Esophagus squamous epithelium (tissue), 5 donors: ENCODE measurements around the gene DNAJB1. TPM values are rescaled to one million over a fixed set of nuclear protein-coding genes. Genes with fewer than 3 reads are reported as not detected.
A peak's percentile ranks its signal among the peaks of the same experiment; 100 is the strongest.

ENCODE experiments used
- DNase-seq: peaks from one replicate; lab custom pipeline; 2025; lab: John Stamatoyannopoulos, UW
- H3K27ac ChIP-seq, 4 donors: fragments of 200-600 bp; sonication (generic); one replicate each; pipeline ENCODE4 v1.5.1; 2016 to 2019; ENCODE audit warnings: mild to moderate bottlenecking in 1 of 4
- H3K27me3 ChIP-seq, 4 donors: fragments of 200-600 bp; sonication (generic); 1 replicate in 3 of 4; 2 replicates in 1 of 4; pipeline versions ENCODE4 v1.5.1 to v1.6.0; 2017 to 2021; ENCODE audit warnings: antibody characterized with exemption in 1 of 4
- H3K36me3 ChIP-seq, 3 donors: fragments of 200-600 bp; sonication (generic); one replicate each; pipeline ENCODE4 v1.5.1; 2016 to 2019
- H3K4me1 ChIP-seq, 3 donors: fragments of 200-600 bp; sonication (generic); one replicate each; pipeline ENCODE4 v1.5.1; 2017 to 2019
- H3K4me3 ChIP-seq, 4 donors: fragments of 200-600 bp; sonication (generic); 1 replicate in 3 of 4; 2 replicates in 1 of 4; pipeline ENCODE4 v1.5.1; 2016 to 2019; ENCODE audit warnings: mild to moderate bottlenecking in 2 of 4, moderate library complexity in 1 of 4
- H3K9me3 ChIP-seq, 3 donors: fragments of 200-600 bp; sonication (generic); one replicate each; pipeline ENCODE4 v1.5.1; 2016 to 2019
- POLR2A ChIP-seq, 4 donors: fragments of 450-650 bp; IDR thresholded peaks; one replicate each; pipeline ENCODE4 v1.6.1; 2017; ENCODE audit warnings: antibody characterized with exemption in 4 of 4, mild to moderate bottlenecking in 4 of 4, moderate library complexity in 3 of 4
- WGBS, 2 donors: methylation state at CpG; one replicate each; pipeline ENCODE4 v1.1.5; 2018; 5-methylcytosine and 5-hydroxymethylcytosine counted together
- intact Hi-C: fragments of 100-400 bp; cut with DNase I; formaldehyde crosslinking; loops from one replicate; pipeline ENCODE4 v1.15.0; 2022
- total RNA-seq, 4 donors: library from RNA; depleted of rRNA; stranded (reverse); fragments of >200 nt; gene quantifications; one replicate each; pipeline ENCODE4 v1.1.0, GENCODE V29; 2016
- TF ChIP-seq, protein P1 (sequence below), 6 experiments: fragments of 450-650 bp in 4 of 6; fragments of 200-600 bp in 2 of 6; sonication (generic) in 2 of 6; IDR thresholded peaks; one replicate each; pipeline ENCODE4 v1.5.1; 2016 to 2019; ENCODE audit warnings: antibody characterized with exemption in 6 of 6, mild to moderate bottlenecking in 4 of 6, moderate library complexity in 4 of 6
- donor health status: DM: yes; HTN: yes; CAD: no.

Gene DNAJB1
- total RNA-seq, 4 donors from 2014 or later: 182 to 294 (median 224) TPM

DNA sequence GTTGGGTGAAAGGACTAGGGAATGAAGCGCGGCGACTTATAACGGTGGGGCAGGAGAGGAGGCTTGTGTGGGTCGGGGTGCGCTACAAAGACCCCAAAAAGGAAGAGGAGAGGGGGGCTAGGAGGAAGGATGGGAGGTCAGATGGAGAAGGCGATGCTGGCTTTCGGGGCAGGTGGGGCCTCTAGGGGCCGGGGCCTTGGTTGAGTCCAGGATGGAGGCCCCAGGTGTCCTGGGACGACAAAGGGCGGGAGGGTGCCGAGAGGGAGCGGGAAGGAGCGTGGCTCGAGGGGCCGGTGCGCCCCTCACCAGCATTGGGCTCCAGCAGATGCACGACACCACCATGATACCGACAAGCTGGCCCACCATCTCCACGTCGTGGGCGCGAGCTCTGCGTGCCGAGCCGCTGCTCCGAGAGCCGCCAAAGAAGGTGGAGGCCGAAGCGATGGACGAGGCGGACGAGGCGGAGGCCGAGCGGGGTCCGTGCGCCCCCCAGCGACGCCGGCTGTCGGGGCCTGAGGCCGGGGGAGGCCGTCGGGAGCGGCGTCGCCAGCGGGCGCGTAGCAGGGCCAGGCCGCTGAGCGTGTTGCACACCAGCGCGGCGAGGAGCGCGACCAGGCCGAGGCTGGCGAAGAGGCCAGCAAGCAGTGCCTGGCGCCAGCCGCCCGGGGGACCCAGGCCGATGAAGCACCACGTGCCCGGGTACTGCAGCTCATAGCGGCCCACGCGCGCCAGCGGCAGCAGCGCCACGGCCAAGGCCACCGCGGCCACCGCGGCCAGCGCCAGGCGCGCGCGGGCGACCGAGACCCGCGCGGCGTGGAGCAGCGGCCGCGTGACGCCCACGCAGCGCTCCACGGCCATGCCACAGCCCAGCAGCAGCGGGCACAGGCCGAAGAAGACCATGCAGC is 44.9 kb downstream of the DNAJB1 start:
- DNase-seq: no peak
- Histone ChIP-seq H3K4me3 (peak overlapping the region in 2 of 4 donors; percentile 20 to 48), H3K27ac (no peak overlapping the region), H3K27me3 (peaks cover 0 to 36% (median 0%) of the 10 kb centered on the region in 4 donors), H3K36me3 (peaks cover 0 to 45% (median 8%) of the 10 kb centered on the region in 3 donors), H3K9me3 (no peaks in the 10 kb centered on the region), H3K4me1 (peaks cover 36 to 67% (median 50%) of the 10 kb centered on the region in 3 donors)
- TF ChIP-seq, protein P1, sequence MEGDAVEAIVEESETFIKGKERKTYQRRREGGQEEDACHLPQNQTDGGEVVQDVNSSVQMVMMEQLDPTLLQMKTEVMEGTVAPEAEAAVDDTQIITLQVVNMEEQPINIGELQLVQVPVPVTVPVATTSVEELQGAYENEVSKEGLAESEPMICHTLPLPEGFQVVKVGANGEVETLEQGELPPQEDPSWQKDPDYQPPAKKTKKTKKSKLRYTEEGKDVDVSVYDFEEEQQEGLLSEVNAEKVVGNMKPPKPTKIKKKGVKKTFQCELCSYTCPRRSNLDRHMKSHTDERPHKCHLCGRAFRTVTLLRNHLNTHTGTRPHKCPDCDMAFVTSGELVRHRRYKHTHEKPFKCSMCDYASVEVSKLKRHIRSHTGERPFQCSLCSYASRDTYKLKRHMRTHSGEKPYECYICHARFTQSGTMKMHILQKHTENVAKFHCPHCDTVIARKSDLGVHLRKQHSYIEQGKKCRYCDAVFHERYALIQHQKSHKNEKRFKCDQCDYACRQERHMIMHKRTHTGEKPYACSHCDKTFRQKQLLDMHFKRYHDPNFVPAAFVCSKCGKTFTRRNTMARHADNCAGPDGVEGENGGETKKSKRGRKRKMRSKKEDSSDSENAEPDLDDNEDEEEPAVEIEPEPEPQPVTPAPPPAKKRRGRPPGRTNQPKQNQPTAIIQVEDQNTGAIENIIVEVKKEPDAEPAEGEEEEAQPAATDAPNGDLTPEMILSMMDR (IDR thresholded peaks at IDR 0.05): no peak
- no peak for TF ChIP-seq POLR2A (IDR thresholded peaks at IDR 0.05)
- 44 to 48% methylated on average over 17 to 22 of the region's 97 CpGs for WGBS, 2 donors
- intact Hi-C loops: no loop called here

DNA sequence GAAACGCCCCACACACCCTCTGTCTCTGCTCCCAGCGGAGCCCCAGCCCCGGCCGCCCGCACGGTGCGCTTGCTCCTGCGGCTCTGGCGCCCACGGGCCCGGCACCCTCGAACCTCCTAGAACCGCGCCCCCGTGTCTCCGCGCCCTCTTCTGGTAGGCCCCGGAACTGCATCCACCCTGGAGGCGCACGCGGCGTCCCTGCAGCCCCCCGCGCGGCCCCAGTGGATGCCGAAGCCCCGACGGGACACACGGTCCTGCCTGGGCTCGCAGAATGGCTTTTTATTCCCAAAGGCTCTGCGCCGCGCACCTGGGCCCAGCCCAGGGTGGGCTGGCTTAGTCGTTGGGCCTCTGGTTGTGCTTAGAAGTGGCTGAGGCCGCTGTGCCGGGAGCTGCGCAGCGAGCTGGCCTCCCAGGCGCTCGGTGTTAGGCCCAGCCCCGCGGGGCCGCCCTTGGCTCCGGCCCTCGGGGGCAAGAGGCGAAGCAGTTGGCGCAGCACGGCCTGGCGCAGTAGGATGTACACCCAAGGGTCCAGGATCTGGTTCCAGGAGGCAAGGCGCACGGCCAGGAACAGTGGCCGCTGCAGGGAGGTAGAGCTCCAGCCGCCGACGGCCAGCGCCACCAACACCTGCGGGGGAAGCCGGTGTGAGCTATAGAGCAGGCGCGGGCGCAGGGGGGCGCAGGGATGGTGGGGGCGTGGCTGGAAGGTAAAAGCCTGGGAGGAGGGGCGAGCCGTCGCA is 45.8 kb downstream of the DNAJB1 start:
- intact Hi-C loops: no loop called here
- Histone ChIP-seq H3K36me3 (peaks cover 0 to 45% (median 0%) of the 10 kb centered on the region in 3 donors), H3K27me3 (peaks cover 0 to 36% (median 0%) of the 10 kb centered on the region in 4 donors), H3K4me1 (peaks cover 34 to 57% (median 41%) of the 10 kb centered on the region in 3 donors), H3K9me3 (no peaks in the 10 kb centered on the region), H3K4me3 (peak overlapping the region in 3 of 4 donors; percentile 25 to 53 (median 29)), H3K27ac (peak overlapping the region in 1 of 4 donors; percentile 19)
- TF ChIP-seq, protein P1 (IDR thresholded peaks at IDR 0.05): peak; percentile 91 to 99 (median 98)
- no peak for TF ChIP-seq POLR2A (IDR thresholded peaks at IDR 0.05)
- 9 to 13% methylated on average over 14 to 18 of the region's 66 CpGs for WGBS, 2 donors
- DNase-seq: no peak

DNA sequence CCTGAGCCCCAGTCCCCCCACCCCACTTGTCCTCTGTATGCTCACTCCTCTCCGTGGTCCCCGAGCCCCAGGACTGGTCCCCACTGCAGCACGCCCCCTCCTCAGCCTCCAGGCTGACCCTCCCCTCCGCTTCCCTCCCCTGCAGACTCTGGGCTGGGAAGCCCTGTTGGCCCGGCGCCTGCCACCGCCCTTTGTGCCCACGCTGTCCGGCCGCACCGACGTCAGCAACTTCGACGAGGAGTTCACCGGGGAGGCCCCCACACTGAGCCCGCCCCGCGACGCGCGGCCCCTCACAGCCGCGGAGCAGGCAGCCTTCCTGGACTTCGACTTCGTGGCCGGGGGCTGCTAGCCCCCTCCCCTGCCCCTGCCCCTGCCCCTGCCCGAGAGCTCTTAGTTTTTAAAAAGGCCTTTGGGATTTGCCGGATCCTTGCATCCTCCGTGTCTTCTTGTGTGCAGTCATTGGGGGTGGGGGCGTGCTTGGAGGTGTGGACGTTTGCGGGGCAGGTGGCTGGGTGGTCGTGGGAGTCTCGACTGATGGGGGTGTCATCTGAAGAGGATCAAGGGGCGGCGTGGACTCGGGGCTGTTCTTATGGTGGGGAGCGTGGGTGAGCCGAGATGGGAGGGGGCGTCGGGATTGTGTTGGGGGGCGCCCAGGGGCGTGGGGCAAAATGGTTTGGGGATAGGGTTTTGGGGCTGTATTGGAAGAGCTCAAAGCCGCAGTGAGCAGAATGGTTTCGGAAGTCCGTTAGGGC is 46.6 kb downstream of the DNAJB1 start:
- TF ChIP-seq, protein P1 (IDR thresholded peaks at IDR 0.05): no peak
- no peak for TF ChIP-seq POLR2A (IDR thresholded peaks at IDR 0.05)
- Histone ChIP-seq H3K27ac (no peak overlapping the region), H3K4me1 (peaks cover 28 to 50% (median 34%) of the 10 kb centered on the region in 3 donors), H3K27me3 (peaks cover 0 to 36% (median 0%) of the 10 kb centered on the region in 4 donors), H3K9me3 (no peaks in the 10 kb centered on the region), H3K36me3 (peaks cover 0 to 48% (median 0%) of the 10 kb centered on the region in 3 donors), H3K4me3 (peak overlapping the region in 2 of 4 donors; percentile 29 to 53)
- 63 to 77% methylated on average over 12 to 22 of the region's 46 CpGs for WGBS, 2 donors
- no peak for DNase-seq
- intact Hi-C loops: no loop called here

DNA sequence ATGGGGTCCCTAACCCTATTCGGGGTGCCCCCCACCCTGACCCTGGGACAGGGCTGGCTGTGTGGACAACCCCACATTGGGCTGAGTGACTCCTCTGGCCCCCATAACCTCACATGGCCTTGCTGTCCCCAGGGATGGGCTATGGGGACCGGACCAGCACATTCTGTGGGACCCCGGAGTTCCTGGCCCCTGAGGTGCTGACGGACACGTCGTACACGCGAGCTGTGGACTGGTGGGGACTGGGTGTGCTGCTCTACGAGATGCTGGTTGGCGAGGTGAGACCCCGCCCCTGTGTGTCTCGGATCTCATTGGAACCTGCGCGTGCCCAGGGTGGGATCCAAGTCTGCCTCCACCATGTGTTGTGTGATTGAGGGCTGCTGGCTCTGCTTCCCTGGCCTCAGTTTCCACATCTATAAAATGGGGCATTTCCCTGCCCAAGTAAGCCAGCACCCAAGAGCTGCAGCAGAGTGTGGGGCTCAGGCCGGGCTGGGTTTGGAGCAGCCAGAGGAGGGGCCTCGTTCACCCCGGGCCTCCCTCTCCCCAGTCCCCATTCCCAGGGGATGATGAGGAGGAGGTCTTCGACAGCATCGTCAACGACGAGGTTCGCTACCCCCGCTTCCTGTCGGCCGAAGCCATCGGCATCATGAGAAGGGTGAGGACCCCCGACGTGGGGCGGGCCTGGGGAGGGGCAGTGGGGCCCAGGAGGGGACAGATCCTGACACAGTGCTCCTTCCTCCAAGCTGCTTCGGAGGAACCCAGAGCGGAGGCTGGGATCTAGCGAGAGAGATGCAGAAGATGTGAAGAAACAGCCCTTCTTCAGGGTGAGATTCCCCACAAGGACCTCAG is 47.9 kb downstream of the DNAJB1 start:
- Histone ChIP-seq H3K4me1 (peaks cover 18 to 36% (median 27%) of the 10 kb centered on the region in 3 donors), H3K4me3 (no peak overlapping the region), H3K27me3 (peaks cover 0 to 31% (median 0%) of the 10 kb centered on the region in 4 donors), H3K36me3 (peaks cover 0 to 61% (median 0%) of the 10 kb centered on the region in 3 donors), H3K27ac (no peak overlapping the region), H3K9me3 (no peaks in the 10 kb centered on the region)
- TF ChIP-seq, protein P1 (IDR thresholded peaks at IDR 0.05): no peak
- TF ChIP-seq POLR2A (IDR thresholded peaks at IDR 0.05): no peak
- no peak for DNase-seq
- intact Hi-C loops: no loop called here
- 73 to 87% methylated on average over 18 of the region's 32 CpGs for WGBS, 2 donors
